ENCODE measurements around the gene MICB.

The MICB gene

GRCh38 chr6:31472259-31472658 is 25.7 kb upstream of the MICB start:
- Histone ChIP-seq H3K36me3 (ENCODE audit: control insufficient read depth in 2 of 2, insufficient read depth in 1 of 2, low read length in 2 of 2) (no peaks in the 10 kb centered on the region), H3K4me1 (ENCODE audit: control insufficient read depth, insufficient read depth, low read length) (no peaks in the 10 kb centered on the region), H3K4me3 (ENCODE audit: low read depth, low read length) (no peak overlapping the region), H3K27ac (ENCODE audit: extremely low read depth, low read depth, low read length) (no peak overlapping the region), H3K9me3 (ENCODE audit: control insufficient read depth, insufficient read depth, low read depth, low read length) (no peaks in the 10 kb centered on the region)
- CTCF ChIA-PET = no interaction called here
- TF ChIP-seq ZNF157 (tag by site-specific recombination; IDR thresholded peaks at IDR 0.05) (no peak), ZNF768 (tag by site-specific recombination; IDR thresholded peaks at IDR 0.05) (no peak), KLF17 (tag by site-specific recombination; IDR thresholded peaks at IDR 0.05) (no peak), ZBTB21 (tag by site-specific recombination; IDR thresholded peaks at IDR 0.05) (no peak), ZNF221 (tag by site-specific recombination; IDR thresholded peaks at IDR 0.05; ENCODE audit: borderline replicate concordance) (no peak), OVOL3 (tag by site-specific recombination; IDR thresholded peaks at IDR 0.05) (no peak), GLI4 (tag by site-specific recombination; IDR thresholded peaks at IDR 0.05) (no peak), KLF7 (tag by site-specific recombination; IDR thresholded peaks at IDR 0.05; ENCODE audit: borderline replicate concordance) (no peak), ZNF555 (tag by site-specific recombination; conservative IDR thresholded peaks at IDR 0.05) (no peak), REPIN1 (tag by site-specific recombination; IDR thresholded peaks at IDR 0.05; ENCODE audit: low read depth) (no peak), ZIC2 (tag by site-specific recombination; IDR thresholded peaks at IDR 0.05) (no peak), ZNF501 (tag by site-specific recombination; IDR thresholded peaks at IDR 0.05) (no peak)
- TF ChIP-seq, protein P1, sequence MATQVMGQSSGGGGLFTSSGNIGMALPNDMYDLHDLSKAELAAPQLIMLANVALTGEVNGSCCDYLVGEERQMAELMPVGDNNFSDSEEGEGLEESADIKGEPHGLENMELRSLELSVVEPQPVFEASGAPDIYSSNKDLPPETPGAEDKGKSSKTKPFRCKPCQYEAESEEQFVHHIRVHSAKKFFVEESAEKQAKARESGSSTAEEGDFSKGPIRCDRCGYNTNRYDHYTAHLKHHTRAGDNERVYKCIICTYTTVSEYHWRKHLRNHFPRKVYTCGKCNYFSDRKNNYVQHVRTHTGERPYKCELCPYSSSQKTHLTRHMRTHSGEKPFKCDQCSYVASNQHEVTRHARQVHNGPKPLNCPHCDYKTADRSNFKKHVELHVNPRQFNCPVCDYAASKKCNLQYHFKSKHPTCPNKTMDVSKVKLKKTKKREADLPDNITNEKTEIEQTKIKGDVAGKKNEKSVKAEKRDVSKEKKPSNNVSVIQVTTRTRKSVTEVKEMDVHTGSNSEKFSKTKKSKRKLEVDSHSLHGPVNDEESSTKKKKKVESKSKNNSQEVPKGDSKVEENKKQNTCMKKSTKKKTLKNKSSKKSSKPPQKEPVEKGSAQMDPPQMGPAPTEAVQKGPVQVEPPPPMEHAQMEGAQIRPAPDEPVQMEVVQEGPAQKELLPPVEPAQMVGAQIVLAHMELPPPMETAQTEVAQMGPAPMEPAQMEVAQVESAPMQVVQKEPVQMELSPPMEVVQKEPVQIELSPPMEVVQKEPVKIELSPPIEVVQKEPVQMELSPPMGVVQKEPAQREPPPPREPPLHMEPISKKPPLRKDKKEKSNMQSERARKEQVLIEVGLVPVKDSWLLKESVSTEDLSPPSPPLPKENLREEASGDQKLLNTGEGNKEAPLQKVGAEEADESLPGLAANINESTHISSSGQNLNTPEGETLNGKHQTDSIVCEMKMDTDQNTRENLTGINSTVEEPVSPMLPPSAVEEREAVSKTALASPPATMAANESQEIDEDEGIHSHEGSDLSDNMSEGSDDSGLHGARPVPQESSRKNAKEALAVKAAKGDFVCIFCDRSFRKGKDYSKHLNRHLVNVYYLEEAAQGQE (tag by site-specific recombination; IDR thresholded peaks at IDR 0.05) = no peak
- POLR2A ChIA-PET = no interaction called here

- H3K4me1 ChIP-seq (ENCODE audit: control insufficient read depth, insufficient read depth, low read length) = no peaks in the 10 kb centered on the region
- no peaks in the 10 kb centered on the region for H3K9me3 ChIP-seq (ENCODE audit: control insufficient read depth, insufficient read depth, low read depth, low read length)
- ChIA-PET POLR2A (no interaction called here), CTCF (interaction anchor here (1.4 kb wide), 1 partner anchor 21 kb away, joined by 4 read pairs; no protein-coding TSS in a partner anchor)
- H3K4me3 ChIP-seq (ENCODE audit: low read depth, low read length) = no peak overlapping the region
- H3K36me3 ChIP-seq (ENCODE audit: control insufficient read depth in 2 of 2, insufficient read depth in 1 of 2, low read length in 2 of 2) = no peaks in the 10 kb centered on the region
- TF ChIP-seq HOXA7 (CRISPR knock-in tag; IDR thresholded peaks at IDR 0.05; ENCODE audit: borderline replicate concordance) (no peak), ZNF768 (tag by site-specific recombination; IDR thresholded peaks at IDR 0.05) (no peak), ZNF24 (tag by site-specific recombination; IDR thresholded peaks at IDR 0.05) (no peak), ZNF560 (tag by site-specific recombination; IDR thresholded peaks at IDR 0.05; ENCODE audit: borderline replicate concordance) (no peak), ZNF596 (tag by site-specific recombination; IDR thresholded peaks at IDR 0.05) (no peak), ZNF184 (tag by site-specific recombination; IDR thresholded peaks at IDR 0.05) (no peak)
- TF ChIP-seq, protein P2, sequence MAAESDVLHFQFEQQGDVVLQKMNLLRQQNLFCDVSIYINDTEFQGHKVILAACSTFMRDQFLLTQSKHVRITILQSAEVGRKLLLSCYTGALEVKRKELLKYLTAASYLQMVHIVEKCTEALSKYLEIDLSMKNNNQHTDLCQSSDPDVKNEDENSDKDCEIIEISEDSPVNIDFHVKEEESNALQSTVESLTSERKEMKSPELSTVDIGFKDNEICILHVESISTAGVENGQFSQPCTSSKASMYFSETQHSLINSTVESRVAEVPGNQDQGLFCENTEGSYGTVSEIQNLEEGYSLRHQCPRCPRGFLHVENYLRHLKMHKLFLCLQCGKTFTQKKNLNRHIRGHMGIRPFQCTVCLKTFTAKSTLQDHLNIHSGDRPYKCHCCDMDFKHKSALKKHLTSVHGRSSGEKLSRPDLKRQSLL (tag by site-specific recombination; IDR thresholded peaks at IDR 0.05) = no peak
- no peak overlapping the region for H3K27ac ChIP-seq (ENCODE audit: extremely low read depth, low read depth, low read length)
Measured at GRCh38 chr6:31473244-31473643, 24.7 kb upstream of the MICB start.
